ENCODE data around the gene SLC25A18.

DNA sequence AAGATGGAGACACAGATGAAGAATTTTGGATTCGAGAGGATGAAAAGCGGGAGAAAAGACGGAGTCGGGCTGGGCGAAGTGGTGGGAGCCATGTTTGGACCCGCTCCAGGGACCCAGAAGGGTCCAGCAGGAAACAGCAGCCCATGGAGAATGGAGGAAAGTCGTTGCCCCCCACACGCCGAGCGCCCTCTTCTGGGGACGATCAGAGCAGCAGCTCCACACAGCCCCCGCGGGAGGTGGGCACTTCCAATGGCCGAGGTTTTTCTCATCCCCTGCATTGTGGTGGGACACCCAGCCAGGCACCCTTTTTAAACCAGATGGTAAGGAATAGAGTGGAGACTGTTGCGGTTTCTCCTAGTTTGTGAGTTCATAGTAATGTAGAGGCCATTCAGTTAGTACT is 22.8 kb upstream of the SLC25A18 start:
- TF ChIP-seq, protein P1, sequence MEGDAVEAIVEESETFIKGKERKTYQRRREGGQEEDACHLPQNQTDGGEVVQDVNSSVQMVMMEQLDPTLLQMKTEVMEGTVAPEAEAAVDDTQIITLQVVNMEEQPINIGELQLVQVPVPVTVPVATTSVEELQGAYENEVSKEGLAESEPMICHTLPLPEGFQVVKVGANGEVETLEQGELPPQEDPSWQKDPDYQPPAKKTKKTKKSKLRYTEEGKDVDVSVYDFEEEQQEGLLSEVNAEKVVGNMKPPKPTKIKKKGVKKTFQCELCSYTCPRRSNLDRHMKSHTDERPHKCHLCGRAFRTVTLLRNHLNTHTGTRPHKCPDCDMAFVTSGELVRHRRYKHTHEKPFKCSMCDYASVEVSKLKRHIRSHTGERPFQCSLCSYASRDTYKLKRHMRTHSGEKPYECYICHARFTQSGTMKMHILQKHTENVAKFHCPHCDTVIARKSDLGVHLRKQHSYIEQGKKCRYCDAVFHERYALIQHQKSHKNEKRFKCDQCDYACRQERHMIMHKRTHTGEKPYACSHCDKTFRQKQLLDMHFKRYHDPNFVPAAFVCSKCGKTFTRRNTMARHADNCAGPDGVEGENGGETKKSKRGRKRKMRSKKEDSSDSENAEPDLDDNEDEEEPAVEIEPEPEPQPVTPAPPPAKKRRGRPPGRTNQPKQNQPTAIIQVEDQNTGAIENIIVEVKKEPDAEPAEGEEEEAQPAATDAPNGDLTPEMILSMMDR (conservative IDR thresholded peaks at IDR 0.05; ENCODE audit: low read depth, low read length): peak; percentile 50
- no peak for TF ChIP-seq EZH2 (IDR thresholded peaks at IDR 0.05; ENCODE audit: borderline replicate concordance, low read depth, low read length, poor library complexity, severe bottlenecking)
